Duodenal mucosa (tissue), 2 donors: Measurements from ENCODE around the gene CFAP92.

ENCODE experiments used
- H3K27ac ChIP-seq: one replicate; pipeline ENCODE4 v1.7.0; 2013; ENCODE audit warnings: low read depth, low read length
- H3K27me3 ChIP-seq, 2 donors: one replicate each; pipeline ENCODE4 v1.7.0; 2013; ENCODE audit warnings: low read length in 2 of 2, control low read depth in 1 of 2; ENCODE audit not compliant: insufficient read depth in 2 of 2, control insufficient read depth in 1 of 2
- H3K36me3 ChIP-seq, 2 donors: one replicate each; pipeline ENCODE4 v1.7.0; 2013; ENCODE audit warnings: low read length in 2 of 2, control low read depth in 1 of 2; ENCODE audit not compliant: insufficient read depth in 2 of 2, control insufficient read depth in 1 of 2
- H3K4me1 ChIP-seq, 2 donors: one replicate each; pipeline ENCODE4 v1.7.0; 2013; ENCODE audit warnings: low read length in 2 of 2, control low read depth in 1 of 2; ENCODE audit not compliant: insufficient read depth in 2 of 2, control insufficient read depth in 1 of 2
- H3K4me3 ChIP-seq, 2 donors: one replicate each; pipeline ENCODE4 v1.7.0; 2013; ENCODE audit warnings: low read length in 2 of 2, low read depth in 1 of 2
- H3K9ac ChIP-seq, 2 donors: one replicate each; pipeline ENCODE4 v1.7.0; 2013; ENCODE audit warnings: low read length in 2 of 2, low read depth in 1 of 2
- H3K9me3 ChIP-seq, 2 donors: one replicate each; pipeline ENCODE4 v1.7.0; 2013; ENCODE audit warnings: low read length in 2 of 2, control low read depth in 1 of 2; ENCODE audit not compliant: control insufficient read depth in 1 of 2

Gene CFAP92

DNA sequence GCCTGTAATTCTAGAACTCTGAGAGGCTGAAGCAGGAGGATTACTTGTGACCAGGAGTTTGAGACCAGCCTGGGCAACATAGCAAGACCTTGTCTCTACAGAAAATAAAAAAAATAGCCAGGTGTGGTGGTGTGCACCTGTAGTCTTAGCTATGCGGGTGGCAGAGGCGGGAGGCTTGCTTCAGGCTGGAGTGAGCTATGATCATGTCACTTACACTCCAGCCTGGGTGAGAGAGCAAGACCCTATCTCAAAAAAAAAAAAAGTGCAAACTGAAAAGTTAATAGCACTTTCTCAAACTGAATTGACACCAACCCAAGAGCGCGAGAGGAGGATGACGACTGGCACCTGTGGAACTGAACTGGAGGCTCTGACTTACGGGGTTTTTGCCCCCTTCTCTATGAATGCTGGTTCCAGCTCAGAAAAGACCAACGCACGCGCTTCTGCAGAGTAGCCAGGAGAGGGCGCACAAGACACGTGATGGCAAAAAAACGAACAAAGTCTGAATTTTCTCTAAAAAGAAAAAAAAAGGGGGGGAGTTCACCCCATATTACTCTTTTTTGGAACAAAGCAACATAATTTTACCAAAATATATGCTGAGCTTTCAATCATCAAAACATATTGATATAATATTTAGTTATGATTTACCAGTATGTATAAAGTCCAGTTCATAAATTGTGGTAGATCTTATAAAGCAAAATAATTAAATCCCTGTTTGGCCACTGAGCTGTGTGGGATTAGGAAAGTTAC, 23.7 kb downstream of the CFAP92 start:
- Histone ChIP-seq H3K27me3 (no peaks in the 10 kb centered on the region), H3K4me3 (no peak overlapping the region), H3K9ac (no peak overlapping the region), H3K36me3 (no peaks in the 10 kb centered on the region), H3K9me3 (no peaks in the 10 kb centered on the region), H3K4me1 (peaks cover 0 to 8% of the 10 kb centered on the region in 2 donors), H3K27ac (no peak overlapping the region)

DNA sequence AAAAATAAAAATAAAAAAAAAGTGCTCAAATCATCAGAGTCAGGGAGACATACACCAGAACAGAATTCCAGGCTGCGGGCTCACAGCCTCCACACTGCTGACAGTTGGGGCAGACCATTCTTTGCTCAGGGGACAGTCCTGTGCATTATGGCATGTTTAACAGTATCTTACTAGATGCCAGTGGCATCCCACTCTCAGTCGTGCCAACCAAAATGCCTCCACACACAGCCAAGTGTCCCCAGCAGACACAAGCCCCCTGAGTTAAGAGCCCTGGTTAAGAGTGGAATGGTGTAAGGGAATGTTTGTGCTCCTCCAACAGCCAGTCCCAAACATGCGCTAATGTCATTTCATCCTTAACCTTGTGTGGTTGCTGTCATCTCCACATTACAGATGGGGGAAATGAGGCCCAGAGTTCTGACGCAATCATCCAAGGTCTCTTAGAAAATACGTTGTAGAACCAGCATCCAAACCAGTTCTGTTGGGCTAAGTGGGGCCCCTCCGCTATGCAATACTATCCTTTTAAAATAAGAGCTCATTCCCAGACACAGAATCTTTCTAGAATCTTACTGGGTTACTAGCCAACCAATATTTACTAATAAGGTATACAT, 26.0 kb downstream of the CFAP92 start:
- no peak overlapping the region for H3K4me3 ChIP-seq
- H3K27me3 ChIP-seq: no peaks in the 10 kb centered on the region
- H3K27ac ChIP-seq: no peak overlapping the region
- H3K36me3 ChIP-seq: no peaks in the 10 kb centered on the region
- H3K4me1 ChIP-seq: peaks cover 0 to 8% of the 10 kb centered on the region in 2 donors
- H3K9me3 ChIP-seq: no peaks in the 10 kb centered on the region
- no peak overlapping the region for H3K9ac ChIP-seq

DNA sequence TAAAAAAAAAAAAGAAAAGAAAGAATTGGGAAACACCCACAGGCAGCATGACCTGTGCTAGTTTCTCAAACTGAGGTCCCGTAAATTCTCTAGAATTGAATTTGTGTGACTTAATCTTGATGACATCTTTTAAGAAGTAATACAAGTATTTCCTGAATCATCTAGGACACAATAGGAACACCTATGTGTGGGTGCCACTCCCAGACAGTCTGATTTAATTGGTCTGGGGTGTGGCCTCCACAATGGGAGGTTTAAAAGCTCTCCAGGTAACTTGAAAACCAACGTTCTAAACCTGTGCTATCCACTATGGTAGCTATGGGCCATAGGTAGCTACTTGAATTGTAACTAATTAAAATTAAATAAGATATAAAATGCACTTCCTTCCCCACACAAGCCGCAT, 28.1 kb downstream of the CFAP92 start:
- H3K27ac ChIP-seq: no peak overlapping the region
- H3K36me3 ChIP-seq: no peaks in the 10 kb centered on the region
- H3K4me1 ChIP-seq: peaks cover 0 to 3% of the 10 kb centered on the region in 2 donors
- no peak overlapping the region for H3K4me3 ChIP-seq
- H3K9ac ChIP-seq: no peak overlapping the region
- no peaks in the 10 kb centered on the region for H3K9me3 ChIP-seq
- no peaks in the 10 kb centered on the region for H3K27me3 ChIP-seq

DNA sequence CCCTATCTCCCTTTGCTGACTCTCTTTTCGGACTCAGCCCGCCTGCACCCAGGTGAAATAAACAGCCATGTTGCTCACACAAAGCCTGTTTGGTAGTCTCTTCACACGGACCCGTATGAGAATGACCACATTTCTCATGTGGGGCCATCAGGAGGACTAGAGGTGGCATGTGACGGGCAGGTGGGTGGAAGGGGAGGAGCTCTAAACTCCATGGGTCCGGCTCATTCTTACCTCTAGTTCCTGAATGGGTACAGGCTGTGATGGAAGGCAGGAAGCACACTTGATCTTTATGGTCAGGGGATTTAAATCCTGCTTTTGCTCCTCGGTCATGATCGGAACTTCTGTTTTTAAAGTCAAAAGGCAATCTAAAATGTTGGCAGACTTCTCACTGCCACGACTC, 28.6 kb downstream of the CFAP92 start:
- H3K36me3 ChIP-seq: no peaks in the 10 kb centered on the region
- no peak overlapping the region for H3K9ac ChIP-seq
- no peak overlapping the region for H3K27ac ChIP-seq
- H3K4me3 ChIP-seq: no peak overlapping the region
- H3K9me3 ChIP-seq: no peaks in the 10 kb centered on the region
- H3K27me3 ChIP-seq: no peaks in the 10 kb centered on the region
- H3K4me1 ChIP-seq: no peaks in the 10 kb centered on the region

DNA sequence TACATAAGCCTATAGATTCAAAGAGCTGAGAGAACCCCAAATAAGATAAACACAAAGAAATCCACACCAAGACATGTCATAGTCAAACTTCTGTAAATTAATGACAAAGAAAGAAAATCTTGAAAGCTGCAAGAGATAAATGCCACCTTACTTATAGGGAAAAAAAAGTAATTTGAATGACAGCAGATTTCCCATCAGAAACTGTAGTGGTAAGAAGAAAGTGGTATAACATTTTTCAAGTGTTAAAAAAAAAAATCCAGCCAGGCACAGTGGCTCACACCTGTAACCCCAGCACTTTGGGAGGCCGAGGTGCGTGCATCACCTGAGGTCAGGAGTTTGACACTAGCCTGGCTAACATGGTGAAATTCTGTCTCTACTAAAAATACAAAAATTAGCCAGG, 37.4 kb downstream of the CFAP92 start:
- no peak overlapping the region for H3K9ac ChIP-seq
- H3K4me3 ChIP-seq: no peak overlapping the region
- no peaks in the 10 kb centered on the region for H3K4me1 ChIP-seq
- H3K36me3 ChIP-seq: no peaks in the 10 kb centered on the region
- no peaks in the 10 kb centered on the region for H3K9me3 ChIP-seq
- H3K27me3 ChIP-seq: no peaks in the 10 kb centered on the region
- no peak overlapping the region for H3K27ac ChIP-seq

DNA sequence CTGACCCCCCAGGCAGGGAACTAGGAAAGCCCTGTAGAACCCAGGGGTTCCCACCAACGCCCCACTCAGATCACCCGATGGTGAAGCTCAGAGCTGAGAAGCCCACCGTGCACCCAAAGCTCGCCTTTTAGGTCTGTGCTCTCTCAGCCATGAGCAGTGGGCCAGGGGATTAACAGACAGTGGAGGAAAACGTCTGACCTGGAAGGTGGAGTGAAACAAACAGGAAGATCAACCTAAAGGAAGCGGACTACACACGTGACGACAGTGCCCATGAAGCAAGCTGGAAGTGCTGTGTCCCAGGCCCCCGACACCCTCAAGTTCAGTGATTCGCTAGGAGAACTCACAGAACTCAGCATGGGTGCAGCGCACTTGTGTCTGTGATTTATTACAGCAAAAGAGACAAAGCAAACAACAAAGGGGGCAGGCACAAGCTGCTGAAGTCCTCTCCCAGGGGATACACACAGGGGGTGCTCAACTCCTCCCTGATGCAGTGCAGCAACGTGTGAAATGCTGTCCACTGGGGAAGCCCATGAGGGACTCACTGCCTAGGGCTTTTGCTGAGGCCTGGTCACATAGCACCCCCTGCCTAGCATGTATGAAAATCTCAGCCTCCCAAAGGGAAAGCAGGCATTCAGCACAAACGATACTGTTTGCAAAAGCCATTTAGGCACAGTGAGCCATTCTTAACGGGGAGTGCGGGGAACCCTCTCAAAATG, 43.5 kb downstream of the CFAP92 start:
- Histone ChIP-seq H3K27me3 (no peaks in the 10 kb centered on the region), H3K4me1 (no peaks in the 10 kb centered on the region), H3K27ac (no peak overlapping the region), H3K4me3 (no peak overlapping the region), H3K9ac (no peak overlapping the region), H3K36me3 (no peaks in the 10 kb centered on the region), H3K9me3 (no peaks in the 10 kb centered on the region)

DNA sequence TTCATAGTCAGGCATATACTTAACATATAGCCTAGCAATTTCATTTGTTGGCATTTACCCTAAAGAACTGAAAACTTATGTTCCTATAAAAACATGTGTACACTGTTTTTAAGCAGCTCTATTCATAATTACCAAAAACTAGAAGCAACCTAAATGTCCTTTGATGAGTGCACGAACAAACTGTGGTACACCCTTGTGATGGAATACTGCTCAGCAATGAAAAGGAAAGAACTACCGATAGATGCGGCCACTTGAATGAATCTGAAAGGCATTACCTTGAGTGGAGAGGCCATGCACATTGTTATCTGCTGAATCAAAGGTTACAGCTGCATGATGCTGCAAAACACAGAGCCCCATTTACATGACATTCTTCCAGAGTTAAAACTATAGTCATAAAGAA, 44.7 kb downstream of the CFAP92 start:
- Histone ChIP-seq H3K27me3 (no peaks in the 10 kb centered on the region), H3K36me3 (no peaks in the 10 kb centered on the region), H3K9me3 (no peaks in the 10 kb centered on the region), H3K9ac (no peak overlapping the region), H3K4me1 (no peaks in the 10 kb centered on the region), H3K4me3 (no peak overlapping the region), H3K27ac (no peak overlapping the region)

DNA sequence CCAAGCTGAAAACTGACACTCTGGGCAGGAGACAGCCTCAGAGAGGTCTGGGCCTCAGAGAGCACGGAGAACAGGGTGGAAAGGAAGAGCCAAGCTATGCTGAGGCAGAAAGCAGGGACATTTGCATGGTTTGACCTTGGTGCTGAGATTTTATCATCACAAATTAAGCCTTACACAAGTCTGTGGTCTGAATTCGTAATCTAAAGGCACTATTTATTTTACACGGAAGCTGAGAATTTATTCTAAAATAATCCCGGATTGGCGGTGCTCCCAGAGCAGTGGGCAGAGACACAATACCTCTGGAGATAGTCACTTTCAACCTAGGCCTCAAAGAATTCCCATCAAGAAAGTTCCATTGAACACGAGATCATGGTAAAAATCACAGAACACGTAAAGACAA, 47.5 kb downstream of the CFAP92 start:
- Histone ChIP-seq H3K36me3 (no peaks in the 10 kb centered on the region), H3K27me3 (no peaks in the 10 kb centered on the region), H3K9ac (no peak overlapping the region), H3K9me3 (no peaks in the 10 kb centered on the region), H3K4me3 (no peak overlapping the region), H3K27ac (no peak overlapping the region), H3K4me1 (peaks cover 0 to 7% of the 10 kb centered on the region in 2 donors)

DNA sequence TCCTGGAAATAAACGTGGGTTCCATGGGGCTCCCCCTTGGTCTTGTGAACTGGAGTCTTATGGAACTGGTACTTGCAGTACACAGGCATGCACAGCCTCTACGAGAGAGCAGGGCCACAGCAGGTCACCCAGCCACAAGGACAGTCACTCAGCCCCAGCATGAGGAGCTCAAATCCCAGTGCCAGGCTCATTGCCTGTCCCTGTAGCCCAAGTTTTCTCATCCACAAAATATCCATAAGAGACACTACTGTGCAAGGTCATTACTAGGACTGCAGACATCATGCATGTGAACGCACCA, 48.0 kb downstream of the CFAP92 start:
- H3K36me3 ChIP-seq: no peaks in the 10 kb centered on the region
- no peak overlapping the region for H3K4me3 ChIP-seq
- no peaks in the 10 kb centered on the region for H3K9me3 ChIP-seq
- H3K9ac ChIP-seq: no peak overlapping the region
- H3K27me3 ChIP-seq: no peaks in the 10 kb centered on the region
- H3K27ac ChIP-seq: no peak overlapping the region
- peaks cover 0 to 7% of the 10 kb centered on the region in 2 donors for H3K4me1 ChIP-seq

DNA sequence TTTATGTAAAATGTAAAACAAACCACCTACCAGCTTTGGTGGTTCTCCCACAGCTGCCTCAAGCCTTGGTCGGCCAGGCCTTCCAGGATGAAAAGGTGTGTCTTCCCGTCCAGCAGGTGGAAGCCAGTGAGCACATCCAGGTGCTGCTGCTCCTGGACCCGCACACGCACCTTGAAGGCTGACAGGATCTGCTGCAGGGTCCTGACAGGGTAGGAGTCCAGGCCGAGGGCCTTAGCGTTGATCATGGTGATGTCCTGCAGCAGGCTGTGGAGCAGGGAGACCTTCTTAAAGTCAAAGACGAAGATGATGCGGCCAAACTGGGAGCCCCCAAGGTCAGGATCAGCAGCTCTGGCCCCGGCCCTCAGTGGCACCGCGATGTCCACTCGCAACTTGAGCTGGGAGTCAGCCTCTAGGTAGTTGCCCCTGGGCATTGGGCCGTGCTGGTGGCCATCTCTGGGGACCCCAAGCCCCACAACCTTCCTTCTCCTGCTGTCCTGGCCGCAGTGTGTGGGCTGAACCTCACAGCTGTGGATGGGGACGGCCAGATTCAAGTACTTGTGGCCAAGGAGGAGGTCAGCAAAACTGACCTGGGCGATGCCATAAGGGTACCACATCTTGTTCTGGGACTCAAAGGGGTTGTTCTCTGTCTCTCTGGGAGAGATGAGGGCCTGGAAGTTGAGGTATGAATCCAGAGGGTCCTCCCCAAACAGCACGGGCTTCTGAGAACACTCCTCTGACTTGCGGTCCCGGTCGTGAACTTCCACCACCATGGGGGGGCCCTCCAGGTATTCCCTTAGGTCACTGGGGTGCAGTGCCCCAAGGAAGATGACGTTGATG, 48.6 kb downstream of the CFAP92 start:
- no peaks in the 10 kb centered on the region for H3K9me3 ChIP-seq

More for the DNA sequence above, 48.6 kb downstream of the CFAP92 start:
- Histone ChIP-seq H3K27ac (no peak overlapping the region), H3K4me3 (no peak overlapping the region), H3K4me1 (peaks cover 0 to 7% of the 10 kb centered on the region in 2 donors), H3K36me3 (no peaks in the 10 kb centered on the region), H3K9ac (no peak overlapping the region), H3K27me3 (no peaks in the 10 kb centered on the region)
